Mucosa of stomach (tissue), 1 donor: ENCODE measurements around the gene SLC6A15.

Experiments used
- H3K27me3 ChIP-seq: one replicate; pipeline ENCODE4 v1.7.0; 2013; ENCODE audit warnings: mild to moderate bottlenecking, low read length; ENCODE audit not compliant: control insufficient read depth, insufficient read depth
- H3K36me3 ChIP-seq: one replicate; pipeline ENCODE4 v1.7.0; 2013; ENCODE audit warnings: low read length; ENCODE audit not compliant: control insufficient read depth, insufficient read depth
- H3K4me1 ChIP-seq: one replicate; pipeline ENCODE4 v1.7.0; 2013; ENCODE audit warnings: mild to moderate bottlenecking, low read length; ENCODE audit not compliant: control insufficient read depth, insufficient read depth
- H3K4me3 ChIP-seq: one replicate; pipeline ENCODE4 v1.7.0; 2013; ENCODE audit warnings: low read length
- H3K9ac ChIP-seq: one replicate; pipeline ENCODE4 v1.7.0; 2013; ENCODE audit warnings: mild to moderate bottlenecking, low read length, moderate library complexity
- H3K9me3 ChIP-seq: one replicate; pipeline ENCODE4 v1.7.0; 2013; ENCODE audit warnings: mild to moderate bottlenecking, low read length, moderate library complexity; ENCODE audit not compliant: control insufficient read depth
- donor health status: Pancreatic carcinoma.

The SLC6A15 gene

DNA sequence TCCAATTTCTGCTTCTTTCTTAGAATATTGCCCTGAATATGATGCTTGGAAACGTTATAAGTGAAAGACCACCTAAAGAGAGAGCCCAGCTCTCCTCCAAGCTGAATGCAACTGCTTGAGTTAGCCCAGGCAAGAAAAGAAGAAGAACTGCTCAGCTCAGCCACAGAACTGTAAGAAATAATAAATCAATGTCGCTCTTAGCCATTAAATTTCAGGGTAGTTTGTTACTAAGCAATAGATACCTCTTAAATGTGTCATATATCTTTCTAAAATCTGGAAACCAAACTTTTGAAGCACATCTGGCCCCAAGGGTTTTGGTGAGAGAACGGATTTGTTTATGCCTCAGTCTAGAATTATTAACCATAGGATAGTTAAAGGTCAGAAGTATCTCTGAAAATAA is 50.4 kb downstream of the SLC6A15 start:
- no peaks in the 10 kb centered on the region for H3K9me3 ChIP-seq
- no peak overlapping the region for H3K4me3 ChIP-seq
- no peaks in the 10 kb centered on the region for H3K4me1 ChIP-seq
- H3K36me3 ChIP-seq, result no peaks in the 10 kb centered on the region
- no peak overlapping the region for H3K9ac ChIP-seq
- H3K27me3 ChIP-seq, result no peaks in the 10 kb centered on the region

DNA sequence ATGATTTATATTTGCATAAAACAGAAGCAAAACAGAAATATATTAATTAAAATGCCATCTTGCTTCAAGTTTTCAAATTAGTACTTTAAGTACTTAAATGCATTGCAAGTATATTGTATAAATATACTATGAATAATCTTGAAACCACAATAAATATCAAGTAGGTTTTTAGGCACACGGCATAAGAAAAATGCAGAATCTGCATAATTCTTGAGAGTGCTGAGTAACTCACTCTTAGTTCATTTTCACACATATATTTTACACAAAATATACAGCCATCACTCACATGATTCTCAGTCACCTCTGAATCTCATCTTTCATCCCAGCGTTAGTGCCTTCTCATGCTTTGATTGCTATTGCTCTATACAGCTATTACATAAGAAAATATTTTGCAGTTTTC is 51.9 kb downstream of the SLC6A15 start:
- Histone ChIP-seq H3K4me3 (no peak overlapping the region), H3K36me3 (no peaks in the 10 kb centered on the region), H3K9me3 (no peaks in the 10 kb centered on the region), H3K9ac (no peak overlapping the region), H3K27me3 (no peaks in the 10 kb centered on the region), H3K4me1 (no peaks in the 10 kb centered on the region)

DNA sequence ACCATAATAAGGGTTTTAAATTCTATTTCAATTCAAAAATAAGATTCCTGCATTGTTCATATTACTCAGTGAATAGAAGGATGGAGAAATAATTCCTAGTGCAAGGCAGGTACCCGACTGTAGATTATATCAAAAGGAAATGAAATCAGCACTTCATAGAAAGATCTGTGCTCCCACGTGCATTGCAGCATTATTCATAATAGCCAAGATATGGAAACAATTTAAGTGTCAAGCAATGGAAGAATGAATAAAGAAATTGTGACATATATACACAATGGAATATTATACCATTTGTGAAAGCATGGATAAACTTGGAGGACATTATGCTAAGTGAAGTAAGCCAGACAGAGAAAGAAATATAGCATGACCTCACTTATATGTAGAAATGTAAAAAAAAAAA is 53.8 kb downstream of the SLC6A15 start:
- H3K4me1 ChIP-seq, result no peaks in the 10 kb centered on the region
- no peak overlapping the region for H3K4me3 ChIP-seq
- no peaks in the 10 kb centered on the region for H3K36me3 ChIP-seq
- no peaks in the 10 kb centered on the region for H3K27me3 ChIP-seq
- no peaks in the 10 kb centered on the region for H3K9me3 ChIP-seq
- no peak overlapping the region for H3K9ac ChIP-seq

DNA sequence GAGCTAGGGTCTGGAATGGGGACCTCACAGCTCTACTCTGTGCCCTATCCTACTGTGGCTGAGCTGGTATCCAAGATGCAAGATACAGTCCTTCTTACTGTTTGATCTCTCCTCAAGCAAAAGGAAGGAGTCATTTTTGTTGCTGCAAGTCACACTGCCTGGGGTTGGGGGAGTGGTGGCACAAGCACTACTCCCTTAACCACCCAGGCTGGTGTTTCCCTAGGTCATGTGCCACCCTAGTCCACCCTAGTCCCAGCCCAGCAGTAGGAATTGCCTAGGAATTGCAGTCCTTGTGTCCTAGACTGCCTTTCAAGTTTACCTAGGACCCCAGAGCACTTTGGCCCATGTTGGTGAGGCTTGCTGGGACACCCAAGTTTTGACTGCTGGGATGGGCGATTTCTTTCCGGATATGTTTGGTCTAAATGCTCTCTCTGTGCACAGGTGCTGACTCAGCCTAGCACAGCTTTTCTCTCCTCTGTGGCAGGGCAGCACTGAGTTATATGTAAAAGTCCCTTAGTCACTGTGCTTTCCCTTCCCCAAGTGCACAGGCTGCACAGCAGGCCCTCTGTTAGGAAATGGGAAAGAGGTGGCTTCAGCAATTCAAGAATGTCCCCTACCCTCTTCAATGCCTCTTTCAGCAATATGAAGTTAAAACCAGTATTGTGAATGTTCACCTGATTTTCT is 54.9 kb downstream of the SLC6A15 start:
- Histone ChIP-seq H3K27me3 (no peaks in the 10 kb centered on the region), H3K9ac (no peak overlapping the region), H3K36me3 (no peaks in the 10 kb centered on the region), H3K9me3 (no peaks in the 10 kb centered on the region), H3K4me1 (no peaks in the 10 kb centered on the region), H3K4me3 (no peak overlapping the region)

DNA sequence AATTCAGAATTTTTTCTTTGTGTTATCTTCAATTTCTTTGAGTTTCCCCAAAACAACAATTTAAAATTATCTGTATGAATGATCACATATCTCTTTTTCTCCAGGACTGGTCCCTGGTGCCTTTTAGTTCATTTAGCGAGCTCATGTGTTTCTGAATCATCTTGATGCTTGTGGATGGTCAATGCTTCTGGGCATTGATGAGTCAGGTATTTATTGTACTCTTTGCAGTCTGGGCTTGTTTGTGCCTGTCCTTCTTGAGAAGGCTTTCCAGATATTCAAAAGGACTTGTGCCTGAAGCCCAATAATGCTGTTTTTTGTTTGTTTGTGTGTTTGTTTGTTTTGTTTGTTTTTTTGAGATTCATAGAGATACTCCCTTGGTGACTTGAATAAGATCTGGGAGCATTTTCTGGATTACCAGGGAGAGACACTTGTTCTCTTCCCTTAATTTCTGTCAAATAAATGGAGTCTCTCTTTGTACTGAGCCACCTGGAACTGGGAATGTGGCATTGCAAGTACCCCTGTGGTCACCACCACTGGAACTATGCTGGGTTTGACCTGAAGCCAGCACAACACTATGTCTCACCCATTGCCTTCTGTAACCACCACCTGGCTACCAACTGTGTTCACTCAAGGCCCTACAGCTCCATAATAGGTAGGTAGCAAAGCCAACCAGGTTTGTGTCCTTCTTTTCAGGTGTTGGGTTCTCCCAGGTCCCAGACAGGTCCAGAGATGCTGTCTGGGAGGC is 56.3 kb downstream of the SLC6A15 start:
- no peak overlapping the region for H3K9ac ChIP-seq

DNA sequence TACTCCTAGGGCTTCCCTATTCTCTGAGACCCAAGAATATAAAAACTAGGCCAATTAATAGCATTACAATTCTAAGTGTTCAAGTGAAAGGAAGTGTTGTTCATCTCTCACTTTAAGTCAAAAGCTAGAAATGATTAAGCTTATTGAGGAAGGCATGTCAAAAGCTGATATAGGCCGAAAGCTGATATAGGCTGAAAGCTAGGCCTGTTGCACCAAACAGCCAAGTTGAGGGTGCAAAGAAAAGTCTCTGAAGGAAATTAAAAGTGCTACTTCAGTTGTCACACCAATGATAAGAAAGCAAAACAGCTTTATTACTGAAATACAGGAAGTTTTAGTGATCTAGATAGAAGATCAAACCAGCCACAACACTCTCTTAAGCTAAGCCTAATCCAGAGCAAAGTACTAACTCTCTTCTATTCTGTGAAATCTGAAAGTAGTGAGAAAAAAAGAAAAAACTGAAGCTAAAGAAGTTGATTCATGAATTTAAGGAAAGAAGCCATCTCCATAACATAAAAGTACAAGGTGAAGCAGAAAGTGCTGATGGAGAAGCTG is 68.9 kb downstream of the SLC6A15 start:
- Histone ChIP-seq H3K36me3 (no peaks in the 10 kb centered on the region), H3K4me3 (no peak overlapping the region), H3K4me1 (no peaks in the 10 kb centered on the region), H3K9ac (no peak overlapping the region), H3K27me3 (no peaks in the 10 kb centered on the region), H3K9me3 (no peaks in the 10 kb centered on the region)

More for the DNA sequence above, 56.3 kb downstream of the SLC6A15 start:
- H3K4me1 ChIP-seq, result no peaks in the 10 kb centered on the region
- H3K36me3 ChIP-seq, result no peaks in the 10 kb centered on the region
- no peak overlapping the region for H3K4me3 ChIP-seq
- no peaks in the 10 kb centered on the region for H3K9me3 ChIP-seq
- H3K27me3 ChIP-seq, result no peaks in the 10 kb centered on the region

DNA sequence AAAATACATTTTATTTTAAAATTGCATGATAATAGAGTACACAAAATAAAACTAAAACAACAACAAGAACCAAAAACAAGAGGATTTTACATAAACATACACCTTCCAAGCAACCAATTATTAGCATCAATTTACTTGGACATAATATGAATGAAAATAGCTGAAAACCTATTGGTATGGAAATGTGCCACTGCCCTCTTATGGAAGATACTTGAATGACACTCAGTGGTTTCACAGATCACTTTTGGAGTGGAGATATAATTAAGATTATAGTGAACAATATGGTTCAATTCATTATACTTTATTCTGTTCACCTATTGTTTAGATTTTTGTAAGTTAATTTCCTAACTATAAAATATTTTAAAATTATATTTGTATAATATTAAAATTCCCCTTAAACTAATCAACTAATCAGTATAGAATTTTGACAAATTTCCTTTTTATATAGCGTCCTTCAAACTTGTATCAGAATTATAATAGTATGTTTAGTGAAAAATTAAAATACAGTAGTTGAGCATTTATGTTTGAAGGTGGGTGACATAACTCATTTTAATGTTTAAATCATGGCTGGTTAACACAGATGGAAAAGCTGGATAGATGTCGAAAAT is 70.1 kb downstream of the SLC6A15 start:
- Histone ChIP-seq H3K9me3 (no peaks in the 10 kb centered on the region), H3K4me3 (no peak overlapping the region), H3K36me3 (no peaks in the 10 kb centered on the region), H3K9ac (no peak overlapping the region), H3K27me3 (no peaks in the 10 kb centered on the region), H3K4me1 (no peaks in the 10 kb centered on the region)

DNA sequence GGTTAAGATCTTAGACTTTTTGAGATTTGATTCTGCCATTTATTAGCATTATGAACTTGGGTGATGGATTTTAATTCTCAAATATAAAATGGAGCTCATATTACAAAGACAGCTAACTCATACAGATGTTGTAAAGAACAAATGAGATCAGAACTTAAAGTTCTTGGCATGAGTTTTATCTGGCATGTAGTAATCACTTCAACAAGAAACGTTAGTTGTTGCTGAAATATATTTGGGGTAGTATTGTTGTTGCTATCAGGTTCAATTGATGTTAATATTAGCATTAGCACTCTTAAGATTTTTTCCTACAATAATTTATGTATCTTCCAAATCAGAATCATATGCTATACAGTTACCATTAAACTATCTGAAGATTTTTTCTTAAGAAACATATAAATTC is 71.0 kb downstream of the SLC6A15 start:
- no peak overlapping the region for H3K9ac ChIP-seq
- H3K27me3 ChIP-seq, result no peaks in the 10 kb centered on the region
- H3K36me3 ChIP-seq, result no peaks in the 10 kb centered on the region
- H3K9me3 ChIP-seq, result no peaks in the 10 kb centered on the region
- no peak overlapping the region for H3K4me3 ChIP-seq
- H3K4me1 ChIP-seq, result no peaks in the 10 kb centered on the region

DNA sequence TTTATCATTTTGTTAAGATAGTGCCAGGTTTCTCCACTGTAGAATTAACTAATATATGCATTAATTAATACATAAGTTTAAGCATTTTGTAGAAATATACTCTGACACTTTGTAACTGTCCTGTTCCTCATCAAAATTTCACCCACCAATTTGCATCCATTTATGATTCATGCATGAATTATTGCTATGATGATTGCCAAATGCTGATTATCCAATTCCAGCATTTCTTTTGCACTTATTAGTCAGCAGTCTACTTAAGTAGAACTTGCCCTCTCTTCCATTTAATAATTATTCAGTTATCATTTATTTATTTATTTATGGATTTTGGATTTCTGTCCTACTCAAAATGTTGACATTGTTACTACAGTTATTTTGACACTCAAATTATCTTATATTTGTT is 72.2 kb downstream of the SLC6A15 start:
- Histone ChIP-seq H3K9ac (no peak overlapping the region), H3K9me3 (no peaks in the 10 kb centered on the region), H3K4me3 (no peak overlapping the region), H3K36me3 (no peaks in the 10 kb centered on the region), H3K4me1 (no peaks in the 10 kb centered on the region), H3K27me3 (no peaks in the 10 kb centered on the region)

DNA sequence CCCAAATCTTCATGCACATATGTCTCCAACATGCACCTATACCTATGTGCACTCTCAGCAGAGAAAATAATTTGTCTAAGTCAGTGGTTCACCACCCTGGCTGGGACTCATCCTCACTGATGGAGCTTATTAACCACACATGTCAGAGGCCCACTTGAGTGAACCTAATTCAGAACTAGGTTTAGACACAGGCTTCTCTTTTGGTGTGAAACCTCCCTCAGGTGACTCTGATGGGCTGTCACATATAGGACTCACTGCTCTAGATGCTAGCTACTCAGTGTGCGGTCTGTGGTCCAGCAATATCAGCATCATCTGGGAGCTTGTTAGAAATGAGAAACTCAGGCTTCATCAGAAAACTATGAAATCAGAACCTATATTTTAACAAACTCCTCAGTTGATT is 85.7 kb downstream of the SLC6A15 start:
- Histone ChIP-seq H3K9ac (no peak overlapping the region), H3K27me3 (no peaks in the 10 kb centered on the region), H3K4me1 (no peaks in the 10 kb centered on the region), H3K9me3 (no peaks in the 10 kb centered on the region), H3K36me3 (no peaks in the 10 kb centered on the region), H3K4me3 (no peak overlapping the region)

DNA sequence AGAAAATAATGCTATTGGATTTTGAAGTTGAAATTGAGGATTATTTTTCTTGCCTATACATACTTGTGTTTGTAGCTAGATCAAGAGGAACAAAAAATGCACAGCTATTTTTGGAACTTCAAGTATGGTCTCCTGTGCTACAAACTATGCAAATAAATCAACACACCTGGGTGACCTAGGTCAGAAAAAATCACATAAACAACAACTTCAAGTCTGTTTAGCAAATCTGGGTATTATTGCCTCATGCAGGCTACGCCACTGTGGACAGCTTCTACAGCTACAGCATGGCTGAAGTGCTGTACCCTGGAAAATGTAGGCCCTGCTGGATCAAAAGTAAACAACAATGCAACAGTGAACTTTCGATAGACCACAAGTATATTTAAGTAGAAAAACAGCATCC is 87.5 kb downstream of the SLC6A15 start:
- H3K36me3 ChIP-seq, result no peaks in the 10 kb centered on the region
- no peaks in the 10 kb centered on the region for H3K4me1 ChIP-seq
- no peak overlapping the region for H3K9ac ChIP-seq
- no peaks in the 10 kb centered on the region for H3K9me3 ChIP-seq
- H3K4me3 ChIP-seq, result no peak overlapping the region
- H3K27me3 ChIP-seq, result no peaks in the 10 kb centered on the region

DNA sequence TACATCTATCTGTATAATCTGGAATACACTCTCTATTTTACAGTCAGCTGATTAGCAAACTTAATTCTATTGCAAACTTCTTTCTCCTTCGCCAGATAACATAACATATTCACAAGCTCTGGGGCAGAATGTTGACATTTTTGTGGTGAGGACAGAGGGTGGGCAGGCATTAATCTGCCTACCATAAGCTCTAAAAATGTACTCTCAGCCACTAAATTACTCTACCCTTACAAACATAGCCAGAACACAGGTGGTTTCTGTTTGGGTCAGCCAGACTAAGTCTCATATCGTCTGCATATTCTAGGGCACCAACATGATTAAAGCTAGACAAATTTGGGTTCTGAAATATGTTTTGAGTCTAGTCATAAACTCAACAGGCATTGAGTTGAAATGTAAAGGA is 90.1 kb downstream of the SLC6A15 start:
- Histone ChIP-seq H3K27me3 (no peaks in the 10 kb centered on the region), H3K36me3 (no peaks in the 10 kb centered on the region), H3K9ac (no peak overlapping the region), H3K4me1 (no peaks in the 10 kb centered on the region), H3K9me3 (no peaks in the 10 kb centered on the region), H3K4me3 (no peak overlapping the region)
